Right lobe of liver (tissue), 4 donors: ENCODE results near the gene ABHD12.

Experiments
- CTCF ChIP-seq, 4 donors: fragments of 200-600 bp in 3 of 4; fragments of 450-650 bp in 1 of 4; IDR thresholded peaks; one replicate each; pipeline versions ENCODE4 v1.5.1 to v1.8.0; 2016 to 2022; ENCODE audit warnings: antibody characterized with exemption in 4 of 4, mild to moderate bottlenecking in 2 of 4
- POLR2A ChIP-seq: fragments of 450-650 bp; IDR thresholded peaks from one replicate; pipeline ENCODE4 v1.6.1; 2017; ENCODE audit warnings: antibody characterized with exemption, mild to moderate bottlenecking
- donor health status: DM: no; HTN: no; CAD: no.
- donor health status: DM: no; HTN: no; CAD: no.
- donor health status: DM: no; HTN: yes; CAD: no.

GRCh38 chr20:25408890-25409289 is 18.3 kb upstream of the ABHD12 start:
- no peak for TF ChIP-seq POLR2A
- no peak for TF ChIP-seq CTCF (IDR thresholded peaks at IDR 0.05)
